Activated CD8-positive, alpha-beta memory T cell treated with anti-CD3 and anti-CD28 coated beads, Interleukin-2, amount 50 U/mL, for 48 hours (primary cell): ENCODE data around the gene TCHP.
"Not testable (repeated sequence)": the region's sequence is repeated elsewhere in the genome, so short reads cannot be mapped to it uniquely, and the experiment has no call there.

ENCODE experiments used
- DNase-seq: peaks from one replicate; pipeline ENCODE4 v3.0.0-alpha.2; 2020

Gene TCHP

GRCh38 chr12:109910969-109911348, 10.9 kb downstream of the TCHP start:
- DNase-seq, result no peak

GRCh38 chr12:109912855-109913321, 12.8 kb downstream of the TCHP start:
- DNase-seq, result no peak

GRCh38 chr12:109914461-109914860, 14.4 kb downstream of the TCHP start:
- DNase-seq, result no peak

GRCh38 chr12:109915171-109916040, 15.3 kb downstream of the TCHP start:
- DNase-seq, result no peak

- no peak for DNase-seq
These were observed 16.0 kb downstream of the TCHP start for GRCh38 chr12:109916045-109916444.

- no peak for DNase-seq
These were observed 19.4 kb downstream of the TCHP start for GRCh38 chr12:109919456-109919855.

GRCh38 chr12:109920261-109920780, 20.2 kb downstream of the TCHP start:
- DNase-seq, result no peak

- no peak for DNase-seq
These were observed 21.9 kb downstream of the TCHP start for GRCh38 chr12:109921982-109922381.

GRCh38 chr12:109923038-109923437, 23.0 kb downstream of the TCHP start:
- DNase-seq, result no peak

- DNase-seq, result no peak
These were observed 23.6 kb downstream of the TCHP start for GRCh38 chr12:109923481-109924245.

GRCh38 chr12:109925185-109925840, 25.2 kb downstream of the TCHP start:
- no peak for DNase-seq

- no peak for DNase-seq
These were observed 25.9 kb downstream of the TCHP start for GRCh38 chr12:109926016-109926415.

- no peak for DNase-seq
These were observed 26.6 kb downstream of the TCHP start for GRCh38 chr12:109926488-109927210.

- peak; percentile 61 for DNase-seq
These were observed 27.5 kb downstream of the TCHP start for GRCh38 chr12:109927622-109928021.

GRCh38 chr12:109928058-109928656, 28.1 kb downstream of the TCHP start:
- no peak for DNase-seq

GRCh38 chr12:109929326-109929725, 29.3 kb downstream of the TCHP start:
- DNase-seq, result not testable (repeated sequence)

- no peak for DNase-seq
These were observed 30.1 kb downstream of the TCHP start for GRCh38 chr12:109930028-109930800.

GRCh38 chr12:109931143-109931542, 31.1 kb downstream of the TCHP start:
- no peak for DNase-seq

GRCh38 chr12:109932878-109933503, 32.9 kb downstream of the TCHP start:
- no peak for DNase-seq

- no peak for DNase-seq
These were observed 34.0 kb downstream of the TCHP start for GRCh38 chr12:109934026-109934425.

GRCh38 chr12:109937371-109937770, 37.3 kb downstream of the TCHP start:
- no peak for DNase-seq
